Upper lobe of right lung (tissue), 1 donor: ENCODE results near the gene KCNQ1OT1. TPM values are rescaled to one million over a fixed set of nuclear protein-coding genes. Genes with fewer than 3 reads are reported as not detected.

Source experiments
- ATAC-seq: fragments of 200-7000 bp; cut with Tn5 transposase; one replicate; pipeline ENCODE4 v1.9.1; 2020; ENCODE audit warnings: mild to moderate bottlenecking, moderate library complexity
- DNase-seq: peaks from one replicate; pipeline ENCODE4 v3.0.0-alpha.2; 2020
- H3K27ac ChIP-seq: fragments of 200-600 bp; one replicate; pipeline ENCODE4 v1.8.0; 2022
- H3K27me3 ChIP-seq: fragments of 200-600 bp; one replicate; pipeline ENCODE4 v1.8.0; 2022; ENCODE audit warnings: mild to moderate bottlenecking
- H3K36me3 ChIP-seq: fragments of 200-600 bp; one replicate; pipeline ENCODE4 v1.8.0; 2022
- H3K4me1 ChIP-seq: fragments of 200-600 bp; one replicate; pipeline ENCODE4 v1.8.0; 2022
- H3K4me3 ChIP-seq: fragments of 200-600 bp; one replicate; pipeline ENCODE4 v1.8.0; 2022; ENCODE audit warnings: mild to moderate bottlenecking
- H3K9me3 ChIP-seq: fragments of 200-600 bp; one replicate; pipeline ENCODE4 v1.8.0; 2022
- intact Hi-C: fragments of 100-400 bp; cut with DNase I; formaldehyde crosslinking; loops from one replicate; pipeline ENCODE4 v1.11.0; 2022
- total RNA-seq: library from RNA; stranded (reverse); fragmentation: NEBNext Ultra II Directional; extraction: Animal tissue kit (Norgen Biotek cat#: 25700); gene quantifications from one replicate; pipeline ENCODE4 v1.2.1, GENCODE V29; 2021
- TF ChIP-seq, protein P1 (sequence below): fragments of 200-600 bp; IDR thresholded peaks from one replicate; pipeline ENCODE4 v1.8.0; 2022; ENCODE audit warnings: antibody characterized with exemption
- donor health status: DM: no; HTN: yes; CAD: no; lungs with severe emphysema.

The KCNQ1OT1 gene
- total RNA-seq, 1 donor from 2014 or later, result 2.0 TPM

DNA sequence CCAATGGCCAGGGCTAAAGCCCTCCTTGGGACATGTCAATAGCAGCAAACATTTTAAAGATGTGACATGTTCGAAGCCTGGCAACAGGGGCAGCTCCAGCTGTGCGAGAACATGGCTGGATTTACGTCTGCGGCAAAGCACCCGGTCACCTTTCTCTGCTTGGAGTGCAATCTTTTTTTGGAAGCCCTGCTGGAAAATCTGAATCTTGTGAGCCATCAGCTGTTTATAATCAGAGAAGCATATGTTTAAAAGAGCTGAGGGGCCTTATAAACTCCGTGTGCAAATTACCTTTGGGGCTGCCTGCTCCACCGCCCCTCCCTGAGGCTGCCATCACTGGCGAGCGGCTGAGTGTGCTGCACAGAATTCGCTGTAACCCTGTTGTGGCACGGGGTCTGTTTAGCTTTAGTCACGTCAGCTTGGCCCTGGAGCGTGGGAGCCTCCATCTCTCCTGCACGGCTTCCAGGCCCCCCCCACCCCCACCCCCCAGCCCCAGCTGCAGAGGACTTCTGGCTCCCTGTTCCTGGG lies 9.0 kb upstream of the KCNQ1OT1 start:
- H3K9me3 ChIP-seq, result no peaks in the 10 kb centered on the region
- peaks cover 4% of the 10 kb centered on the region for H3K4me1 ChIP-seq
- DNase-seq, result no peak
- TF ChIP-seq, protein P1, sequence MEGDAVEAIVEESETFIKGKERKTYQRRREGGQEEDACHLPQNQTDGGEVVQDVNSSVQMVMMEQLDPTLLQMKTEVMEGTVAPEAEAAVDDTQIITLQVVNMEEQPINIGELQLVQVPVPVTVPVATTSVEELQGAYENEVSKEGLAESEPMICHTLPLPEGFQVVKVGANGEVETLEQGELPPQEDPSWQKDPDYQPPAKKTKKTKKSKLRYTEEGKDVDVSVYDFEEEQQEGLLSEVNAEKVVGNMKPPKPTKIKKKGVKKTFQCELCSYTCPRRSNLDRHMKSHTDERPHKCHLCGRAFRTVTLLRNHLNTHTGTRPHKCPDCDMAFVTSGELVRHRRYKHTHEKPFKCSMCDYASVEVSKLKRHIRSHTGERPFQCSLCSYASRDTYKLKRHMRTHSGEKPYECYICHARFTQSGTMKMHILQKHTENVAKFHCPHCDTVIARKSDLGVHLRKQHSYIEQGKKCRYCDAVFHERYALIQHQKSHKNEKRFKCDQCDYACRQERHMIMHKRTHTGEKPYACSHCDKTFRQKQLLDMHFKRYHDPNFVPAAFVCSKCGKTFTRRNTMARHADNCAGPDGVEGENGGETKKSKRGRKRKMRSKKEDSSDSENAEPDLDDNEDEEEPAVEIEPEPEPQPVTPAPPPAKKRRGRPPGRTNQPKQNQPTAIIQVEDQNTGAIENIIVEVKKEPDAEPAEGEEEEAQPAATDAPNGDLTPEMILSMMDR, result no peak
- intact Hi-C loops, result no loop called here
- H3K36me3 ChIP-seq, result no peaks in the 10 kb centered on the region
- no peak overlapping the region for H3K4me3 ChIP-seq
- H3K27me3 ChIP-seq, result no peaks in the 10 kb centered on the region
- ATAC-seq, result no peak
- H3K27ac ChIP-seq, result peak overlapping the region; percentile 73

DNA sequence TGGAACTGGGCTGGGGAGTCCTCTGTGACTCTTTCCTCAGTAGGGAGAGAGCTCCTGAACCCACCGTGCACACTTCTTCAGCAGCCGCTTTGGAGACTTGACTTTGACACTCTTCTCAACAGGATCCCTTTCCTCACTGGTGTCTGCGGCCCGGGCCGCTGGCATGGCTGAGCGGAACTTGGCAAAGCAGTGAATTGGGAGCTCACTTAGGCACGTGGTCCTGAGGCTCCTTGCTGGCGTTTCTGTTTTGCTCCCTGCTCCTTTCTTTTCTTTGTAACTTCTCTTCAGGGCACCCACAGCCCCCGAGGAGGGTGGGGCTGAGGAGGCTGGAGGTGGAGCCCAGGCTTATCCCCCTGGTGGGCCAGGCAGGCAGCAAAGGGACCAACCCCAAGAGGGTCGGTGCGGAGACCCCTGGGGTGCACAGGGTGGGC lies 8.4 kb upstream of the KCNQ1OT1 start:
- ATAC-seq, result peak; percentile 4
- intact Hi-C loops, result no loop called here

DNA sequence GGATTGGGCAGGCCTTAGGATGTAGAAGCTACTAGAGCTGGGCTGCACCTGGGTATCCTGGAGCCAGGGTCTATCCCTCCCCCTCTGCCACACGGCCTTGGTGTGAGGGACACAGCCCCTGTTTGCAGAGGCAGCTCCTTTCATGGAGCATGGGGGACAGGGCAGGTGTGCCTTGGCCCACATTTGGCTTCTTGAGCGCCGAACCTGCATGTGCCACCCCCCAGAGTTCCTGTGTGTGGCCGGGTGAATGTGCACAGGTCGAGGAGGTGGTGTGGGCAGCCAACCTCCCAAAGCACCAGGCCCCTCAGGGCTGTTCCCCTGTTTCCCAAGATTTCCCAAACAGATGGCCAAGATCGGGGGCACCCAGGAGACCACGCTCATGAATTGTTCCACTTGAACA lies 7.9 kb upstream of the KCNQ1OT1 start:
- Histone ChIP-seq H3K4me3 (no peak overlapping the region), H3K27ac (peak overlapping the region; percentile 73), H3K9me3 (no peaks in the 10 kb centered on the region), H3K36me3 (no peaks in the 10 kb centered on the region), H3K4me1 (peaks cover 4% of the 10 kb centered on the region), H3K27me3 (no peaks in the 10 kb centered on the region)
- DNase-seq (no peak), ATAC-seq (no peak)
- intact Hi-C loops, result no loop called here
- TF ChIP-seq, protein P1, result no peak

More for the DNA sequence above, 8.4 kb upstream of the KCNQ1OT1 start:
- Histone ChIP-seq H3K27me3 (no peaks in the 10 kb centered on the region), H3K27ac (peak overlapping the region; percentile 73), H3K4me1 (peaks cover 4% of the 10 kb centered on the region), H3K4me3 (no peak overlapping the region), H3K36me3 (no peaks in the 10 kb centered on the region), H3K9me3 (no peaks in the 10 kb centered on the region)
- TF ChIP-seq, protein P1, result no peak
- DNase-seq, result no peak

DNA sequence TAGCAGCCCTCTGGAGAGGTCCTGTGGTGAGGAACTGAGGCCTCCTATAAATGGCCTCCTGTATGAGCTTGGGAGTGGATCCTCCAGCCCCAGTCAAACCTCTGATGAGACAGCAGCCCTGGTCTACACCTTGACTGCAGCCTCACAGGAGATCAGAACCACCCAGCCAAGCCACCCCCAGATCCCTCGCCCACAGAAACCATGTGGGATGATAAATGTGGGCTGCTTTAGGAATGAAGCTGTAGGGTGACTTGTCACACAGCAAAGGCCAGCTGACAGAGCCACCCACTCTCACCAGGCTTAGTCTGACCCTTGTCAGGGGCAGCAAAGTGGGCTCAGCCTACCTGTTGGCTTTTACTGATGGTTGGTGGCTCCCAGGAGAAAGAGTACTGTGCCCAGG lies 6.5 kb upstream of the KCNQ1OT1 start:
- Histone ChIP-seq H3K4me3 (no peak overlapping the region), H3K27ac (no peak overlapping the region), H3K9me3 (no peaks in the 10 kb centered on the region), H3K27me3 (no peaks in the 10 kb centered on the region), H3K4me1 (peaks cover 4% of the 10 kb centered on the region), H3K36me3 (no peaks in the 10 kb centered on the region)
- DNase-seq (no peak), ATAC-seq (no peak)
- TF ChIP-seq, protein P1, result no peak
- intact Hi-C loops, result no loop called here

DNA sequence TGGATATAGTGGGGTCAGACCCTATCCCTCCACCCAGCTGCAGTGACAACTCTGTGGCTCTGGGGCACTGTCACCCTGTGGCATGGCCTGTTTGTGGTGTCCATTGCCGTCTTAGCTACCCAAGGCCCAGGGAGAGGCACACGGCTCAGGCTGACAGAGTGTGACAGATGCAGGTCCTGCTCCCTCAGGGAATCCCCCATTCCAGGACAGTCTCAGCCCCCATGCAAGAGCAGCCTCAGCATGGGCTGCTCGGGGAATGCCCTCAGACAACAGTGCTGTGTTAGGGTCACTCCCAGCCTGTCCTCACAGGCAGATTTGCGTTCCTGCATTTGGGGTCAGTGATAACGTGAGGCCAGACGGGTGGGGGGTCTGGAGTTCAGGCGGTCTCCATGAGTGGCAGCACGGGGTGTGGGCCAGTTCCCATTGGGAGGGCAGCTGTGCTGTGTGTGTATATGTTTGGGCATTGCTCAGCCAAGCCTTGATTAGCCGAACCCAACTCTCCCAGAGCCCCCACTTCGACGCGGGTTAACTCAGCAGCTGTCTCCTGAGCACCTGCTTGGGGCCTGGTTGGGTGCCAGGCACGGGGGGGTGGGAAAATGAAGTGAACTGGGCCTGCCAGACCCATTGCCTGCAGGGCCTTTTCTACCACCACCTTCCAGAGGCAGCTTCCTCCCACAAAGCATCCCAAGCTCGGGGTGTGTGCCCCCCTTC lies 5.3 kb upstream of the KCNQ1OT1 start:
- intact Hi-C loops, result no loop called here
- no peak for ATAC-seq
- H3K36me3 ChIP-seq, result no peaks in the 10 kb centered on the region
- peak; percentile 39 for DNase-seq
- peaks cover 4% of the 10 kb centered on the region for H3K4me1 ChIP-seq
- no peak overlapping the region for H3K27ac ChIP-seq
- no peak overlapping the region for H3K4me3 ChIP-seq
- TF ChIP-seq, protein P1, result no peak
- no peaks in the 10 kb centered on the region for H3K27me3 ChIP-seq
- no peaks in the 10 kb centered on the region for H3K9me3 ChIP-seq
